ENCODE measurements around the gene ZNF384. TPM values are rescaled to one million over a fixed set of nuclear protein-coding genes. Genes with fewer than 3 reads are reported as not detected.

Gene ZNF384
- total and polyA plus RNA-seq, 2 of the 8 experiments (the other 6 are each of a cell fraction or from before 2014, with no cell fraction given), result 59.0 to 59.6 TPM

- no peak overlapping the region for H4K91ac ChIP-seq (replicated peaks; ENCODE audit: insufficient read length, low read length)
- no peak overlapping the region for H2BK5ac ChIP-seq (ENCODE audit: low read depth, low read length)
- H2BK12ac ChIP-seq (ENCODE audit: low read depth, low read length), result no peak overlapping the region
- no peaks in the 10 kb centered on the region for H3K9me3 ChIP-seq (ENCODE audit: insufficient read depth in 2 of 2, low read depth in 1 of 2, low read length in 1 of 2)
- no peak overlapping the region for H4K5ac ChIP-seq (ENCODE audit: insufficient read length, low read depth, low read length)
- no peak overlapping the region for H2BK120ac ChIP-seq (replicated peaks; ENCODE audit: low read depth, low read length)
- H2BK15ac ChIP-seq (ENCODE audit: low read length), result no peak overlapping the region
- H3K4me3 ChIP-seq (ENCODE audit: extremely low read depth in 1 of 4, insufficient read depth in 2 of 4, low read depth in 3 of 4, low read length in 4 of 4), result no peak overlapping the region
- POLR2A ChIA-PET (ENCODE audit: partially characterized antibody), result interaction anchor here (0.9 to 5.9 kb wide), 5 partner anchors 12 to 46 kb away, joined by 3 to 72 read pairs (median 5); partner anchors contain the start of gene ZNF384
- H3K4ac ChIP-seq (replicated peaks; ENCODE audit: insufficient read length, low read depth, low read length), result no peak overlapping the region
- DNase-seq (ENCODE audit: low read depth in 1 of 2, low spot score in 2 of 2), result no peak
- WGBS, 2 experiments (ENCODE audit: extremely low coverage in 1 of 2, insufficient coverage in 1 of 2, insufficient read length in 1 of 2, insufficient replicate concordance in 2 of 2, low coverage in 1 of 2, low lambda C conversion rate in 2 of 2, missing lambda C conversion rate in 1 of 2), result 97% methylated on average over 2 of the region's 2 CpGs; no CpG with 5 or more reads in 1 of the 2 experiments
- H3K56ac ChIP-seq (replicated peaks; ENCODE audit: insufficient read length, low read depth, low read length), result no peak overlapping the region
- CTCF ChIA-PET (ENCODE audit: partially characterized antibody), result interaction anchor here (0.6 to 11.6 kb wide), 10 partner anchors 14 to 128 kb away, joined by 3 to 125 read pairs (median 6); partner anchors contain the start of gene ZNF384
- H3K27ac ChIP-seq (ENCODE audit: low read depth, low read length), result no peak overlapping the region
- H3K27me3 ChIP-seq (replicated peaks in 1 of 4; ENCODE audit: control insufficient read depth in 3 of 4, extremely low read depth in 1 of 4, insufficient read depth in 3 of 4, low read length in 3 of 4), result no peaks in the 10 kb centered on the region
- peaks cover 0 to 11% of the 10 kb centered on the region in 2 experiments; a peak in 3 of 4 replicates for H3K79me2 ChIP-seq (ENCODE audit: control insufficient read depth in 1 of 2, insufficient read depth in 2 of 2, low read length in 2 of 2)
- peaks cover 0 to 4% (median 0%) of the 10 kb centered on the region in 4 experiments; a peak in 1 of 7 replicates for H3K4me1 ChIP-seq (replicated peaks in 1 of 4; ENCODE audit: control insufficient read depth in 3 of 4, insufficient read depth in 4 of 4, low read length in 3 of 4)
- peaks cover 15 to 44% (median 35%) of the 10 kb centered on the region in 4 experiments for H3K36me3 ChIP-seq (ENCODE audit: control insufficient read depth in 2 of 4, insufficient read depth in 4 of 4, low read length in 3 of 4)
- H2AK5ac ChIP-seq (ENCODE audit: low read depth, low read length), result no peak overlapping the region
- H3K4me2 ChIP-seq (ENCODE audit: insufficient read depth in 1 of 2, low read depth in 2 of 2, low read length in 2 of 2), result no peak overlapping the region
- H3K18ac ChIP-seq (ENCODE audit: extremely low read depth, low read length), result no peak overlapping the region
- no peaks in the 10 kb centered on the region for H3K79me1 ChIP-seq (ENCODE audit: low read depth, low read length)
- FAIRE-seq, result no peak
- no peak overlapping the region for H2BK20ac ChIP-seq (ENCODE audit: low read length)
- no peak overlapping the region for H3K14ac ChIP-seq (ENCODE audit: insufficient read length)
- H3K9ac ChIP-seq (replicated peaks in 1 of 4; ENCODE audit: extremely low read depth in 1 of 4, low read depth in 3 of 4, low read length in 3 of 4), result no peak overlapping the region
- no peak overlapping the region for H4K8ac ChIP-seq (ENCODE audit: extremely low read depth, insufficient read depth, low read length)
- H3K23ac ChIP-seq (ENCODE audit: insufficient read length), result no peak overlapping the region
- no peak overlapping the region for H2AFZ ChIP-seq (ENCODE audit: low read length)
- H4K20me1 ChIP-seq (replicated peaks in 1 of 2; ENCODE audit: control insufficient read depth in 1 of 2, insufficient read depth in 2 of 2, low read length in 2 of 2), result no peaks in the 10 kb centered on the region
- peaks cover 6% of the 10 kb centered on the region for H3K23me2 ChIP-seq (ENCODE audit: low read depth, low read length)
- TF ChIP-seq EP300 (IDR thresholded peaks at IDR 0.05; ENCODE audit: borderline replicate concordance in 1 of 2, low read depth in 2 of 2, low read length in 2 of 2) (no peak), POLR2A (IDR thresholded peaks at IDR 0.05; ENCODE audit: control extremely low read depth in 1 of 2, low read depth in 2 of 2, low read length in 2 of 2) (no peak), SUZ12 (IDR thresholded peaks at IDR 0.05; ENCODE audit: low read length) (no peak), CEBPB (IDR thresholded peaks at IDR 0.05; ENCODE audit: low read depth, low read length) (no peak), RNF2 (IDR thresholded peaks at IDR 0.05; ENCODE audit: borderline replicate concordance, low read depth, low read length, missing control alignments, poor library complexity, severe bottlenecking) (no peak), FOSL1 (IDR thresholded peaks at IDR 0.05; ENCODE audit: insufficient read depth, low read depth, low read length) (no peak), BCL11A (IDR thresholded peaks at IDR 0.05; ENCODE audit: low read depth in 2 of 2, low read length in 2 of 2) (no peak), CHD1 (IDR thresholded peaks at IDR 0.05; ENCODE audit: low read depth, low read length) (no peak)
These were observed 23.0 kb downstream of the ZNF384 start for GRCh38 chr12:6666211-6666610.

Measured in H1 (cell line).